ENCODE results near the gene EMC6.
A peak's percentile ranks its signal among the peaks of the same experiment; 100 is the strongest.

EMC6 gene

GRCh38 chr17:3708366-3708765 is 39.8 kb downstream of the EMC6 start:
- DNase-seq (ENCODE audit: low spot score) = no peak

- peak; percentile 50 for DNase-seq (ENCODE audit: low spot score)
These were observed 42.4 kb downstream of the EMC6 start for GRCh38 chr17:3710951-3711383.

GRCh38 chr17:3712811-3713463 is 44.3 kb downstream of the EMC6 start:
- no peak for DNase-seq (ENCODE audit: low spot score)

GRCh38 chr17:3715296-3715695 is 46.7 kb downstream of the EMC6 start:
- DNase-seq (ENCODE audit: low spot score) = no peak

GRCh38 chr17:3718201-3718600 is 49.6 kb downstream of the EMC6 start:
- no peak for DNase-seq (ENCODE audit: low spot score)

- no peak for DNase-seq (ENCODE audit: low spot score)
These were observed 50.7 kb downstream of the EMC6 start for GRCh38 chr17:3719265-3719664.

Data from kidney capillary endothelial cell (primary cell).